Thyroid gland (tissue), 4 donors: ENCODE results near the gene ATXN3L.

ENCODE experiments used
- POLR2A ChIP-seq, 2 donors: fragments of 450-650 bp; IDR thresholded peaks; one replicate each; pipeline ENCODE4 v1.6.1; 2017; ENCODE audit warnings: antibody characterized with exemption in 2 of 2, mild to moderate bottlenecking in 2 of 2, moderate library complexity in 1 of 2
- TF ChIP-seq, protein P1 (sequence below), 6 experiments: fragments of 200-600 bp in 3 of 6; fragments of 450-650 bp in 3 of 6; sonication (generic) in 3 of 6; IDR thresholded peaks; one replicate each; pipeline ENCODE4 v1.5.1; 2016 to 2019; ENCODE audit warnings: antibody characterized with exemption in 6 of 6, mild to moderate bottlenecking in 2 of 6, inconsistent platforms in 1 of 6, moderate library complexity in 1 of 6

DNA sequence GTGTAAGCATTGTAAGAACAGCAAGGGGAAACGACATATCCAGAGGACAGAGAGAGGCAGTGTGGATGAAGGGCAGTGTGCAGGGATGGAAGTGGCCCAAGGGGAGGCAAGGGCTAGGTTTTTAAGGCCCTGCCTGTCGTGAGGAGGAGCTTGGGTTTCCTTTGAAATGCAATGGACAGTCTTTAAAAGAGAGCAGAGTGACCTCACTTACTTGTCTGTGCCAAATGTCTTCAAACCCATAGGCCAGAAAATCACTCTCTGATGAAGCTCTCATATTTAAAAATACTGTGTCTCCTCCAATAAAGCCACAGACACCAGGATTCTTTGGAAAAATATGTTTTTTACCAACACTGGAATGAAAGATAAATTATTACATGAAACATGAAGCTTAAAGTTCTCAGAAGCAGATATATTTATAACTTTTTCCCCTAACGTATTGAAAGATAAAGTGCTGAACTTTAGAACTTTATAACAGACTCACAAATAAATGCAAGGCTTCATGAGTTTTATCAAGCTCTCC lies 19.2 kb upstream of the ATXN3L start:
- TF ChIP-seq, protein P1, sequence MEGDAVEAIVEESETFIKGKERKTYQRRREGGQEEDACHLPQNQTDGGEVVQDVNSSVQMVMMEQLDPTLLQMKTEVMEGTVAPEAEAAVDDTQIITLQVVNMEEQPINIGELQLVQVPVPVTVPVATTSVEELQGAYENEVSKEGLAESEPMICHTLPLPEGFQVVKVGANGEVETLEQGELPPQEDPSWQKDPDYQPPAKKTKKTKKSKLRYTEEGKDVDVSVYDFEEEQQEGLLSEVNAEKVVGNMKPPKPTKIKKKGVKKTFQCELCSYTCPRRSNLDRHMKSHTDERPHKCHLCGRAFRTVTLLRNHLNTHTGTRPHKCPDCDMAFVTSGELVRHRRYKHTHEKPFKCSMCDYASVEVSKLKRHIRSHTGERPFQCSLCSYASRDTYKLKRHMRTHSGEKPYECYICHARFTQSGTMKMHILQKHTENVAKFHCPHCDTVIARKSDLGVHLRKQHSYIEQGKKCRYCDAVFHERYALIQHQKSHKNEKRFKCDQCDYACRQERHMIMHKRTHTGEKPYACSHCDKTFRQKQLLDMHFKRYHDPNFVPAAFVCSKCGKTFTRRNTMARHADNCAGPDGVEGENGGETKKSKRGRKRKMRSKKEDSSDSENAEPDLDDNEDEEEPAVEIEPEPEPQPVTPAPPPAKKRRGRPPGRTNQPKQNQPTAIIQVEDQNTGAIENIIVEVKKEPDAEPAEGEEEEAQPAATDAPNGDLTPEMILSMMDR (IDR thresholded peaks at IDR 0.05), result no peak
- TF ChIP-seq POLR2A (IDR thresholded peaks at IDR 0.05), result no peak
